GM12872 (cell line): ENCODE measurements around the gene PYGB.

Experiments
- TF ChIP-seq, protein P1 (sequence below): IDR thresholded peaks from 3 replicates; pipeline ENCODE4 v1.5.1; 2011; ENCODE audit warnings: low read depth, mild to moderate bottlenecking, low read length, moderate library complexity; ENCODE audit not compliant: insufficient read depth

PYGB gene

DNA sequence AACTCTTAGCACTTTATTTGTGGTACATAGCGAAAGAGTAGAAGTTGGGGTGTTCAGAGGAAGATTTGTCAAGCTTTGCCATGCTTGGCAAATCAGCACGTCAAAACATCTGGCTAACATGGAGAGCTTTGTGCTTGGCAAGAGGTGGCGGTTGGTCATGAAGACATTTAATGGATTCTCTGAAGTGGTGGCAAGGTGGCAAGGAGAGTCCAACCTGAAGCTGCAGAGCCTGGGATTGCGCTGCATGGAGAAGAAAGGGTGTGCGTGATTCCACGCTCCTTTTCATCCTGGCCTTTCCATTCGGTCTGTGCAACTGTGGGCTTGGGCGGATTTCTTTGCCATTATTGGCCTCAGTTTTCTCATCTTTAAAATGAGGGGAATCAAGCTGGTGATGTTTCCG lies 3.1 kb downstream of the PYGB start:
- TF ChIP-seq, protein P1, sequence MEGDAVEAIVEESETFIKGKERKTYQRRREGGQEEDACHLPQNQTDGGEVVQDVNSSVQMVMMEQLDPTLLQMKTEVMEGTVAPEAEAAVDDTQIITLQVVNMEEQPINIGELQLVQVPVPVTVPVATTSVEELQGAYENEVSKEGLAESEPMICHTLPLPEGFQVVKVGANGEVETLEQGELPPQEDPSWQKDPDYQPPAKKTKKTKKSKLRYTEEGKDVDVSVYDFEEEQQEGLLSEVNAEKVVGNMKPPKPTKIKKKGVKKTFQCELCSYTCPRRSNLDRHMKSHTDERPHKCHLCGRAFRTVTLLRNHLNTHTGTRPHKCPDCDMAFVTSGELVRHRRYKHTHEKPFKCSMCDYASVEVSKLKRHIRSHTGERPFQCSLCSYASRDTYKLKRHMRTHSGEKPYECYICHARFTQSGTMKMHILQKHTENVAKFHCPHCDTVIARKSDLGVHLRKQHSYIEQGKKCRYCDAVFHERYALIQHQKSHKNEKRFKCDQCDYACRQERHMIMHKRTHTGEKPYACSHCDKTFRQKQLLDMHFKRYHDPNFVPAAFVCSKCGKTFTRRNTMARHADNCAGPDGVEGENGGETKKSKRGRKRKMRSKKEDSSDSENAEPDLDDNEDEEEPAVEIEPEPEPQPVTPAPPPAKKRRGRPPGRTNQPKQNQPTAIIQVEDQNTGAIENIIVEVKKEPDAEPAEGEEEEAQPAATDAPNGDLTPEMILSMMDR, result no peak

DNA sequence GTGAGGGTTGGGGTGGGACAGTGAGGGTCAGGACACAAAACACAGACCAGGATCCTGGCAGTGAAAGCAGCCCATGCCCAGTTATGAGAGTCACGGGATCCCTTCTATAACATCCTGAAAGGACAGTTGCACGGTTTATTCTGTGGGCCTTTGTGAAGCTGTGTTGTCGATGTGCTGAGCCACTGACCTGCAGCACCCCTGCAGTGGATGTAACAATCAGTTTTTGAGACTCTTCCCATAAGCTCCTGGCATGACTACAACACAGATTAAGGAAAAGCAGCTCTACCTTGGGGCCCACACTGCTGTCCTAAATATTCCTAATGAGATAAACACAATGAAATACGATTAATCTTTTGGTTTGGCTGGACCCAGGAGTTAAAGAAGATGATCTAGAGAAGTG lies 3.7 kb downstream of the PYGB start:
- TF ChIP-seq, protein P1, result no peak

DNA sequence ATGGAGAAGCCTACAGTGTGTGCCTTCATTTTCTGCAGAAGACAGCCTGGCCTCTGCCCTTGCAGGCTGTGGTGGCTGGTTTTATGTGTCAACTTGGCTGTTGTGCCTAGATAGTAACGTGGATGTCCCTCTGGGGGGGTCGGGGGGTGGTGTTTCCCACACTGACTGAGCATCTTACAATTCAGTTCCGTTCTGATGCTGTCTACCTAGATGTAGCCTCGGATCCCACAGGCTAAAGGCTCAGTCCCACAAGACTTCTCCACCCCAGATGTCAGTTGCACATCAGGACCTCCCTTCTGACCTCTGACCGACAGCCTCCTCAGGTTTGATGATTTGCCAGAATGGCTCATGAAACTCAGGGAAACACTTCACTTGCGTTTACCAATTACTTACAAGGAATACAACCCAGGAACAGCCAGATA lies 4.4 kb downstream of the PYGB start:
- TF ChIP-seq, protein P1, result no peak

DNA sequence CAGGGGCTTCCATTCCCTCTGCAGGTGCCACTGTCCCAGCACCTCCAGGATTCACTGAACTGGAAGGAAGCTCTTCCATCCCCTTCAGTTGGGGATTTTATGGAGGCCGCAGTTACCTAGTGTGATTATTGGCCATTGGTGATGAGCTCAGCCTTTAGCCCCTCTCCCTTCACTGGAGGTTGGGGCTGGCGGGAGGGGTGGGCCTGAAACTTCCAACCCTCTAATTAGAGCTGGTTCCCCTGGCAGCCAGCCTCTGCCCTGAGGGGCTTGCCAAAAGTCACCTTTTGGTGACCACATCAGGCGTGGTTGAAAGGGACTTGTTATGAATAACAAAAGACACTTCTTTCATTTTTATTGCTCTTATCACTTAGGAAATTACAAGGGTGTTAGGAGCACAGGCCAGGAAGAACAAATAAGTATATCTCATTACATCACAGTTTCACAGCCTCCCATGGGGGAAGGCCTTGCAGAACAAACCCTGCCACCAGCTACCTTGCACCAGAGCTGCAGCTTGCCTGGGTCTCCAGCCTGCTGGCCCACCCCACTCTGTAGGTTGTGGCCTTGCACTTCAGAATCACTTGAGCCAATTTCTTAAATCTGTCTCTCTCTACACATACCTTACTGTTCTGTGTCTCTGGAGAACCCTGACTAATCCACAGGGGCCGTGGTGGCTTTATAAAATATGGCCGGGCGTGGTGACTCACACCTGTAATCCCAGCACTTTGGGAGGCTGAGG lies 5.0 kb downstream of the PYGB start:
- TF ChIP-seq, protein P1, result no peak

DNA sequence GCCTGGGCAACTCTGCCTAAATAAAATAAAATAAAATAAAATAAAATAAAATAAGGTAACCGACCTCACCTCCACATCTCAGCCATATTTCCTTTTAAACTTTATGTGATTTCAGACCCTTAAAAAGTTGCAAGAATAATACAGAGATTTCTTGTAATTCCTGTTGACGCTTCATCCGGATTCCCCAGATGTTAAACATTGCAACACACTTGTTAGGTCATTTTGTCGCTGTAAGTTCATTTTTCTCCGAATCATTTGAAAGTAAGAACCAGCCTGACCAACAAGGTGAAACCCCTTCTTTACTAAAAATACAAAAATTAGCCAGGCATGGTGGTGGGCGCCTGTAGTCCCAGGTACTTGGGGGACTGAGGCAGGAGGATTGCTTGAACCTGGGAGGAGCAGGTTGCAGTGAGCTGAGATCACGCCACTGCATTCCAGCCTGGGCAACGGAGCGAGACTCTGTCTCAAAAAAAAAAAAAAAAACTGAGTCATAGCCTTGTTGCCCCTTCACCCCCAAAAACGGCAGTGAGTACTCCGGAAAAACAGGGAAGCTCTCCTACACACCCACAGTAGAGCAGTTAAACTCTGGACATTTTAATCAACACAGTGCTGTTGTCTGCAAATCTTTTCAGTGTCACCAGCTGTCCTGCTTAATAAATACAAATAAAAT lies 5.9 kb downstream of the PYGB start:
- TF ChIP-seq, protein P1, result no peak

DNA sequence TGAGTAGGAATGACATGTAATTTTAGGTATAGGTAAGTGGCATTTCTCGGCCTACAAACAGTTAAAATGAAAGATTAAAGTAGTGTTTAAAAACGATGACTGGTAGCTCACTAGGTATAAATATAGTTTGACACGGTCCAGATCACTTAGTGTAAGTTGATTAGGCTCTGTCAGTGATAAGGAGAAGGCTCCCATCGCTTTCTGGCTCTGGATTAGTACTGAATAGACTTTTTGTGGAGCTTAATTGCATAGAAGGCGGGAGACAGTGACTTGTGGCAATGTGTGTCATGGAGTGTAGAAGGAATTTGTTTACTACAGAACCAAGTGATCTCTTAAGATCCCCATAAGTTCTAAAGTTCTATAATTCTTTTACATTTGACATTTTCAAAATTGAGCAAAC lies 6.7 kb downstream of the PYGB start:
- TF ChIP-seq, protein P1, result no peak

DNA sequence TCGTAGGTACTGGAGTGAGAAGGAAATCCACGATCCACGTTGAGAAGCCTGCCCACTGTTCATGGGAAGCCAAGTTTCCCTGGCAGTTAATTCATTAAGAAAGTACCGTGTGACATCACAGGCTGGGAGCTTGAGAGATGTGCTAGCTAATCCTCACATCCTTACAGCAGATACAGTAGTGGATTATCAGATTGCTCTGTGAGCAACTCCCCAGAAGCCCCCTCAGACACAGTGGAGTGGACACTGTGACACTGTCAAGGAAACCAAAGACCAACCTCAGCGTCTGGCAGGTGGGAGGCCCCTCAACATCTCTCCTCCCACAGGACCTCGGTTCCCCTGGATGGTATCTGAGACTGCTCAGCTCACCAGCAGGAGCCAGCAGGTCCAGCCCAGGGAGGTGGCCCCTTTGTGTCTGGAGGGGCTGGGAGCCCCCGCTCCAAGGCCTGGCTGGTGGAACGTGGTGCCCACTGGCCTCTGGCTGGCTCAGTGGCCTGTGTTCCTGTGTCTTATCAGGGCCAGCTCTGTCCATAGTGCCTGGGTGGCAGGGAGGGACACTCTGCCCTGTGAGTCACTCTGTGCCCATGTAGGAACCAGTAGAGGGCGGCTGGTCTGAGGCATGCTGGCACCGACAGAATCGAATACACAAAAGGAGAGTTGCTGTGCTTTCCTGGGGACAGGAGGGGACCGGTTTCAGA lies 7.2 kb downstream of the PYGB start:
- TF ChIP-seq, protein P1, result no peak
